IPS-20b (cell line): ENCODE measurements around the gene AMACR.

Experiments used
- H3K27ac ChIP-seq: one replicate; pipeline ENCODE4 v1.5.1; 2013; ENCODE audit warnings: low read length
- H3K27me3 ChIP-seq: 2 replicates; pipeline ENCODE4 v1.6.1; 2013; ENCODE audit warnings: mild to moderate bottlenecking, low read length, inconsistent platforms; ENCODE audit not compliant: insufficient read depth
- H3K36me3 ChIP-seq: 2 replicates; pipeline ENCODE4 v1.6.1; 2013; ENCODE audit warnings: low read depth, mild to moderate bottlenecking, inconsistent platforms, low read length, moderate library complexity; ENCODE audit not compliant: insufficient read depth
- H3K4me1 ChIP-seq: 2 replicates; pipeline ENCODE4 v1.6.1; 2013; ENCODE audit warnings: mild to moderate bottlenecking, control low read depth, inconsistent platforms, low read length, moderate library complexity; ENCODE audit not compliant: insufficient read depth
- H3K4me3 ChIP-seq: 2 replicates; pipeline ENCODE4 v1.5.1; 2013; ENCODE audit warnings: mild to moderate bottlenecking, low read length, inconsistent platforms
- H3K9ac ChIP-seq: 2 replicates; pipeline ENCODE4 v1.6.1; 2013; ENCODE audit warnings: low read depth, mild to moderate bottlenecking, inconsistent platforms, low read length, moderate library complexity
- H3K9me3 ChIP-seq: 2 replicates; pipeline ENCODE4 v1.6.1; 2013; ENCODE audit warnings: mild to moderate bottlenecking, low read depth, low read length, inconsistent platforms; ENCODE audit not compliant: insufficient read depth

The AMACR gene

GRCh38 chr5:33980030-33980429 lies 27.8 kb downstream of the AMACR start:
- H3K4me3 ChIP-seq = no peak overlapping the region
- no peaks in the 10 kb centered on the region for H3K36me3 ChIP-seq
- no peak overlapping the region for H3K9ac ChIP-seq
- H3K27me3 ChIP-seq = no peaks in the 10 kb centered on the region
- no peak overlapping the region for H3K27ac ChIP-seq
- peaks cover 1% of the 10 kb centered on the region; the same call in 1 of the 2 replicates for H3K9me3 ChIP-seq
- peaks cover 30% of the 10 kb centered on the region for H3K4me1 ChIP-seq

GRCh38 chr5:33978306-33978705 lies 29.5 kb downstream of the AMACR start:
- Histone ChIP-seq H3K27me3 (no peaks in the 10 kb centered on the region), H3K9me3 (no peaks in the 10 kb centered on the region), H3K27ac (no peak overlapping the region), H3K4me1 (peaks cover 30% of the 10 kb centered on the region), H3K36me3 (no peaks in the 10 kb centered on the region), H3K4me3 (peak overlapping the region; percentile 10; the same call in 1 of the 2 replicates), H3K9ac (no peak overlapping the region)

GRCh38 chr5:33976307-33976706 lies 31.5 kb downstream of the AMACR start:
- peaks cover 26% of the 10 kb centered on the region for H3K4me1 ChIP-seq
- no peaks in the 10 kb centered on the region for H3K9me3 ChIP-seq
- no peak overlapping the region for H3K27ac ChIP-seq
- H3K9ac ChIP-seq = no peak overlapping the region
- no peaks in the 10 kb centered on the region for H3K27me3 ChIP-seq
- H3K4me3 ChIP-seq = no peak overlapping the region
- H3K36me3 ChIP-seq = no peaks in the 10 kb centered on the region

- no peaks in the 10 kb centered on the region for H3K27me3 ChIP-seq
- no peak overlapping the region for H3K4me3 ChIP-seq
- H3K36me3 ChIP-seq = no peaks in the 10 kb centered on the region
- no peak overlapping the region for H3K27ac ChIP-seq
- H3K9me3 ChIP-seq = no peaks in the 10 kb centered on the region
- H3K9ac ChIP-seq = no peak overlapping the region
- peaks cover 26% of the 10 kb centered on the region for H3K4me1 ChIP-seq
Measured at GRCh38 chr5:33975852-33976251, 32.0 kb downstream of the AMACR start.

GRCh38 chr5:33973271-33973670 lies 34.6 kb downstream of the AMACR start:
- Histone ChIP-seq H3K4me3 (no peak overlapping the region), H3K4me1 (peaks cover 11% of the 10 kb centered on the region), H3K27ac (no peak overlapping the region), H3K36me3 (no peaks in the 10 kb centered on the region), H3K27me3 (no peaks in the 10 kb centered on the region), H3K9me3 (no peaks in the 10 kb centered on the region), H3K9ac (no peak overlapping the region)

- Histone ChIP-seq H3K4me3 (no peak overlapping the region), H3K9me3 (no peaks in the 10 kb centered on the region), H3K27ac (no peak overlapping the region), H3K36me3 (no peaks in the 10 kb centered on the region), H3K27me3 (no peaks in the 10 kb centered on the region), H3K9ac (no peak overlapping the region), H3K4me1 (no peaks in the 10 kb centered on the region)
Measured at GRCh38 chr5:33969572-33970452, 38.0 kb downstream of the AMACR start.

GRCh38 chr5:33968211-33969005 lies 39.4 kb downstream of the AMACR start:
- no peak overlapping the region for H3K9ac ChIP-seq
- no peaks in the 10 kb centered on the region for H3K27me3 ChIP-seq
- H3K36me3 ChIP-seq = no peaks in the 10 kb centered on the region
- no peak overlapping the region for H3K27ac ChIP-seq
- no peaks in the 10 kb centered on the region for H3K4me1 ChIP-seq
- H3K9me3 ChIP-seq = no peaks in the 10 kb centered on the region
- H3K4me3 ChIP-seq = no peak overlapping the region

GRCh38 chr5:33966805-33967204 lies 41.0 kb downstream of the AMACR start:
- no peak overlapping the region for H3K27ac ChIP-seq
- H3K9ac ChIP-seq = no peak overlapping the region
- no peaks in the 10 kb centered on the region for H3K36me3 ChIP-seq
- H3K9me3 ChIP-seq = no peaks in the 10 kb centered on the region
- H3K4me3 ChIP-seq = no peak overlapping the region
- H3K4me1 ChIP-seq = no peaks in the 10 kb centered on the region
- no peaks in the 10 kb centered on the region for H3K27me3 ChIP-seq

- H3K27me3 ChIP-seq = no peaks in the 10 kb centered on the region
- no peak overlapping the region for H3K4me3 ChIP-seq
- no peaks in the 10 kb centered on the region for H3K36me3 ChIP-seq
- H3K9me3 ChIP-seq = no peaks in the 10 kb centered on the region
- H3K9ac ChIP-seq = no peak overlapping the region
- H3K27ac ChIP-seq = no peak overlapping the region
- H3K4me1 ChIP-seq = no peaks in the 10 kb centered on the region
Measured at GRCh38 chr5:33964132-33964700, 43.6 kb downstream of the AMACR start.

- Histone ChIP-seq H3K36me3 (no peaks in the 10 kb centered on the region), H3K27ac (peak overlapping the region; percentile 15), H3K9ac (no peak overlapping the region; the same call in 1 of the 2 replicates), H3K4me3 (peak overlapping the region; percentile 17; the same call in 1 of the 2 replicates), H3K9me3 (peaks cover 4% of the 10 kb centered on the region; the same call in 1 of the 2 replicates), H3K4me1 (peaks cover 16% of the 10 kb centered on the region; the same call in 1 of the 2 replicates), H3K27me3 (no peaks in the 10 kb centered on the region)
Measured at GRCh38 chr5:33958176-33958575, 49.7 kb downstream of the AMACR start.

- Histone ChIP-seq H3K9ac (no peak overlapping the region; the same call in 1 of the 2 replicates), H3K27ac (peak overlapping the region; percentile 15), H3K4me3 (peak overlapping the region; percentile 17; the same call in 1 of the 2 replicates), H3K4me1 (peaks cover 16% of the 10 kb centered on the region; the same call in 1 of the 2 replicates), H3K9me3 (peaks cover 4% of the 10 kb centered on the region; the same call in 1 of the 2 replicates), H3K27me3 (no peaks in the 10 kb centered on the region), H3K36me3 (no peaks in the 10 kb centered on the region)
Measured at GRCh38 chr5:33957577-33958150, 50.2 kb downstream of the AMACR start.
